WI38 (cell line): Measurements from ENCODE around the gene LIMCH1.

Source experiments
- H3K4me3 ChIP-seq: 2 replicates; pipeline ENCODE4 v1.5.1; 2011; ENCODE audit warnings: low read depth, mild to moderate bottlenecking, control low read depth, low read length
- CTCF ChIP-seq: IDR thresholded peaks from 2 replicates; pipeline ENCODE4 v1.5.1; 2012; ENCODE audit warnings: low read depth, mild to moderate bottlenecking, control low read depth, low read length

The LIMCH1 gene

DNA sequence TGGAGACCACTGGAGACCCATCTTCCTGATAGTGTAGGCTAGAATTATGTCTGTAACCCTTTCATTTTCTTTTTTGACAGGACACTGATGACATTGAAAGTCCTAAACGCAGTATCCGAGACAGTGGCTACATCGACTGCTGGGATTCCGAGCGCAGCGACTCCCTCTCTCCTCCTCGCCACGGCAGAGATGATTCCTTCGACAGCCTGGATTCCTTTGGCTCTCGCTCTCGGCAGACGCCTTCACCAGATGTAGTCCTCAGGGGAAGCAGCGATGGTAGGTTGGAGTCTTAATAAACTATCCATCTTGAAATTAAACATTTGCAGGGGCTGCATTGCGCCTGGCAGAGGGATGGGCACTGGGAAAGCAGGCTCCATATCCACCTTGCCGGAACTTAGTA is 75.4 kb downstream of the LIMCH1 start:
- no peak overlapping the region for H3K4me3 ChIP-seq
- TF ChIP-seq CTCF = no peak

DNA sequence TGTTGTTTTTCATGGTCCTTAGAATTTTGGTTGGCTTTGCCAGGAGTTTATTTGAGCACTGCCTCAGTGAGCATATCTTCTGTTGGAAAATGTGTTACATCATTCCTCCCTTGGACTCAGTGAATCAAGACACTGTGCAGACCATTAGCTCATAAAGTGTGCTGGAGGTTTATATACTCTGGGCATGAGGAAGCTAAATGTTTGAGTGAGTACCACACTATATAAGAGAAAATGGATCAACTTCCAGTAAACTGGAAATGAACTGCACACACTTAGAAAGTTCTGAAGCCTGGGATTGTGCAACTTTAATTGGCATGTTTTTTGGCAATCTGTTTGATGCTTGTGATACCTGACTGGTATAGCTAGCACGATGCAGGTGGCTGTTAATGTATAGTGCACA is 75.9 kb downstream of the LIMCH1 start:
- no peak overlapping the region for H3K4me3 ChIP-seq
- no peak for TF ChIP-seq CTCF

DNA sequence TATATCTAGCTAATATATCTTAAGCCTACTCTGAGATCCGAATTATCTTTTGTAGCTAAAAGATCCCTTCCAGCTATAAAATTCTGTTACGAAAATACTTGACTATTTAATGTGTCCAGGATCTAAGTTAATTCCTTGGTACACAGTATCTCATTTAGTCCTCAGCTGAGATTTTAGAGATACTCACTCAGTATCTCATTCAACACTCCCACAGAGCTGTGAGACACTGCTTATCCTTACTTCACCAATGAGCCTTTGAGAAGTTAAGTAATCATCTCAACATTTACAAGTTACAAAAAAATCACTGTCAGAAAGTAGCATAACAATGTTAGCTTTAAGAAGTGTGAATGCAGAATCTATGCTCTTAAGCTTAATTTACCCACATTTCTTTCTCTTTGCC is 76.6 kb downstream of the LIMCH1 start:
- H3K4me3 ChIP-seq = no peak overlapping the region
- TF ChIP-seq CTCF = no peak

- H3K4me3 ChIP-seq = no peak overlapping the region
- no peak for TF ChIP-seq CTCF
Measured at GRCh38 chr4:41619161-41619560, 81.2 kb downstream of the LIMCH1 start.

- H3K4me3 ChIP-seq = no peak overlapping the region
- no peak for TF ChIP-seq CTCF
Measured at GRCh38 chr4:41620594-41621256, 82.8 kb downstream of the LIMCH1 start.

DNA sequence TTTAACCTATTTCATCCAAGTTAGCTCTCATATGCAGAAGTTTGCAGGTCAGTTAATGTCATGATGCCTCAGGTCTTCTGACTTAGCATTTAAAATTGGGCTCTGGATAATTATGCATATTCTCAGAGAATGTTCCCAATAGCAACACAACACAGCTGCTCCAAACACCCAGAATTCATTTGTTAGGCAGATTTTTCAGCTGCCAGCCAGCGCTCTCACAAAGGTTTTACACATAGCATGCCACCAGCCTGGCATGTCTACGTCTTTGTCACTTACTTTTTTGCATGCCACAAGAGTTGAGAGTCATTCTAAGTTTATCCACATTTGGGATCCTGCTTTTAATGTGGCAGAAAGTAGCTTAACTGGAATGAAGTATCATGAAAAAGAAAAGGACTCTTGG is 84.8 kb downstream of the LIMCH1 start:
- no peak overlapping the region for H3K4me3 ChIP-seq
- TF ChIP-seq CTCF = no peak

GRCh38 chr4:41624765-41625164 is 86.8 kb downstream of the LIMCH1 start:
- TF ChIP-seq CTCF = no peak

More at GRCh38 chr4:41624765-41625164, 86.8 kb downstream of the LIMCH1 start:
- no peak overlapping the region for H3K4me3 ChIP-seq
